Head of caudate nucleus (tissue), 42 donors: ENCODE measurements around the gene LRRN4.

Experiments used
- DNase-seq, 42 donors: peaks; one replicate each; pipeline versions ENCODE4 v3.0.0 to v3.0.0-alpha.2; 2020 to 2021; ENCODE audit warnings: mixed read lengths in 7 of 42
- intact Hi-C: fragments of 100-400 bp; cut with DNase I; formaldehyde crosslinking; loops from one replicate; pipeline ENCODE4 v1.15.0; 2022

The LRRN4 gene

GRCh38 chr20:6000871-6001270, 53.0 kb downstream of the LRRN4 start:
- no peak for DNase-seq
- intact Hi-C loops = no loop called here

DNA sequence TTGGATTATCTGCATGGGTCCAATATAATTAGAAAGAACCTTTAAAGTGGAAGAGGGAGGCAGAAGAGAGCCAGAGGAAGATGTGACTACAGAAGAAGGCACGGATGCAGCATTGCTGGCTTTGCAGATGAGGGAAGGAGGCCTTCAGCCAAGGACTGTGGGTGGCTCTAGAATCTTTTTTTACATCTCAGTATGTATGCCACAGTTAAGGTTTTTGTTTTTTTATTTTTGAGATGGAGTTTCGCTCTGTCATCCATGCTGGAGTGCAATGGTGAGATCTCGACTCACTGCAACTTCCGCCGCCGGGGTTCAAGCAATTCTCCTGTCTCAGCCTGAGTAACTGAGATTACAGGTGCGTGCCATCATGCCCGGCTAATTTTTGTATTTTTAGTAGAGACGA, 54.1 kb downstream of the LRRN4 start:
- intact Hi-C loops = no loop called here
- no peak for DNase-seq

GRCh38 chr20:5996765-5997164, 57.1 kb downstream of the LRRN4 start:
- intact Hi-C loops = no loop called here
- DNase-seq = no peak

DNA sequence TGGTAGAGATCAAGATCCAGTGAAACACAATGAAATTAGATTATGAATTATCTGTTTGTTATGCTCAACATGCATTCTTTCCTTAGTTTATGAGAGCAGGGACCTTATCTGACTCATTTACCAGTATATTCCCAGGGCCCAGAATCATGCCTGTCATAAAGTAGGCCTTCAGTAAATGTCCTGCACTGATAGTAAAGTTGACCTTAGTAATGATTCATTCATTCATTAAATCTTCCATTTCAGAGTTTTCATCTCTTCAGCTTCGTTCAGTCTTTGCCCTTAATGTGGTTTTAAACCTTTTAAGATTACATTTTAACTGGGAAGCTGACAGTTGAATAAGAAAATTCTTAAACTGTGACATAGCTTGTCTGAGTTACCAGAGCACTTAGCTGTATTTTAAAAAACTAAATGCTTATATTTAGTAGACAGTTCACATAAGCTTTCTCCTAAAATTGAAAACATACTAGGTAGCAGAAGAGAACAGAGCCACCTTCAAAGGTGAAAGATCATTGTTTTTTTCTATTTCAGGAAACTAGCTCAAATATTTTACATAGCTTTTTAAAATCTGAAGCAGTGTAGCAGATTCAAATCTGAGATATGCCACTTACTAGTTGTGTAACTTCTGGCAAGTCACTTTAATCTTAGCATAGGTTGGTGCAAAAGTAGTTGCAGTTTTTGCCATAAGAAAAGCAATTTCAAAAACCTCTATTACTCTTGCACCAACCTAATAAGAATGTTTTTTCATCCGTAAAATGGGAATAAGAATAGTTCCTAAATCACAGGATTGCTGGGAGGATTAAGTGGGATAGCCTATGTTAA, 62.0 kb downstream of the LRRN4 start:
- DNase-seq = no peak
- intact Hi-C loops = no loop called here

DNA sequence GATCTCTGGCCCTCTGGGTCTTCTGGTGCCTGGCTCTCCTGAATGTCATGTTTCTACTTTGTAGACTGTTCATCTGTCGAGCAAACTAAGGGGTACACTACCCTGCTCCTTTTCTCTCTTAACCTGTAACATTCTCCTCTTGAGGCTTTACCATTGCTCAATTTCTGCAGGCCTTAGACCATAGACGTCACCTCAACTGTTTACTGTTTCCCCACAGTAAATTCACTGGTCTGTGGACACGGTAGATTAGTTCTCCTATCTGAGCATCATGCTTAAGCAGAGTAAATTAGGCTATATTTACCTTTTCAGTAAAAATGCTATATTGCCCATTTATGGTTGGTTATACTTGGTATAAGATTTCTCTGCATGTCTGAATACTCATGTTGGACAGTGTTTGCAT, 62.9 kb downstream of the LRRN4 start:
- DNase-seq = no peak
- intact Hi-C loops = no loop called here
